GM21529 (cell line): ENCODE results near the gene WRAP73.
"Not testable (repeated sequence)": the region's sequence is repeated elsewhere in the genome, so short reads cannot be mapped to it uniquely, and the experiment has no call there.

Experiments
- ATAC-seq: cut with Tn5 transposase; IDR thresholded peaks from one replicate; pipeline ENCODE4 v1.9.1; 2021; ENCODE audit not compliant: unreplicated experiment

Gene WRAP73

DNA sequence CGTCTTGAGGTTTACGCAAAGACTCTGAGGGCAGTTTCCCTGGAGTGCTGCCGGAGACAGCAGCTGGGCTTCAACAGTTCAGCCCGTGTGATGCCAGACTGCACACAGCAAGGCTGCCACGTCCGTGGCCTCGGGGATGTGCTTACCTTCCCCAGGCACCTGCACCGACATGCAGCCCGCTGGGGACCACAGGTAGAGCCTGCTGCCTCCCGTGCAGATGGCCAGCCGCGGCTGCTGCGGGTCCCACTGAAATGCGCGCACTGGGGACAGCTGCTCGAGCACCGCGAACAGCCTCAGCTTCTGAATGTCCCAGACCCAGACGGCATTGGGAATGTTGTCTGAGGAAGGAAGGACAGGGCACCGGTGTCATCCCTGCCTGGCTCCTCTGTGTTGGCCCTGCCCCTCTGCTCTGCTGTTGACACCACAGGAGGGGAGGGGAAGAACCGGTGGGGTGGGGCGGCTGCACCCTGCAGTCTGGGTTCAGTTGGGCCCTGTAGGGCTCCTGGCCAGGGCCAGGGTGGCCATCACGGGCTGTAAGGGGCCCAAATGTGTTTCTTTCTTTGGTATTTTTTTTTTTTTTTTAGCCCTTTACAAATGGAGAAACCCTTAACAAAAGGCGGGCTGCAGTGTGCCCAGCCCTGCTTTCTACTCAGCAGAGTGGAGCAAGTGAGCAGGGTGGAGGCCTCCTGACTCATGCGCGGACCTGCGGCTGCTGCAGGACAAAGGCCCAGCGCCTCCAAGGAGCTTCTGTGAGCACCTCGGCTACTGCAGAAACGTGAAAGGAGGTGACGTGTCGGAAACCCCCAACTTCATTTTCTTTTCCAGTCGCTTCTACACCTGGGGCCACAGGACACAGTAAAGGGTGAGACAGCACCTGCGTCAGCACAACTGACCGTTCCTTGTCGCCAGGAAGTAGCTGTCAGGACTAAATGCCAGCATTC, 18.3 kb downstream of the WRAP73 start:
- ATAC-seq = no peak

DNA sequence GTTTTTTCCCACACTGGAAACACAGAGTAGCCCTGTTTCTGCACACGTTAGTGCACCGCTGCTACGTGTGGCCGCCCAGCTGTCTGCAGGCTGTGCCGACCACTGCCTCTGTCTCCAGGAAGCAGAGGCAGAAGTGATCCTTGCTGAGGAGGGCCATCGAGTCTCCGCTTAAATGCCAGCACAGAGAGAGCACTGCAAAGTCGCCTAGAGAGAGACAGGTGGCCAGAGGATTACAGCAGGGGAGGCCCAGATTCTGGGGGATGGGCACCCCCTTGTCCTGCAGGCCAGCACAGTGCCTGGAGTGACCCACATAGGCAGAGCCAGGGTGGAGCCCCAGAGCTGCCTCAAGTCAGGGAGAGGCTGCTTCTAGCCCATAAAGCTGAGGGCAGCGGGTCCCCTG, 19.0 kb downstream of the WRAP73 start:
- ATAC-seq = no peak

DNA sequence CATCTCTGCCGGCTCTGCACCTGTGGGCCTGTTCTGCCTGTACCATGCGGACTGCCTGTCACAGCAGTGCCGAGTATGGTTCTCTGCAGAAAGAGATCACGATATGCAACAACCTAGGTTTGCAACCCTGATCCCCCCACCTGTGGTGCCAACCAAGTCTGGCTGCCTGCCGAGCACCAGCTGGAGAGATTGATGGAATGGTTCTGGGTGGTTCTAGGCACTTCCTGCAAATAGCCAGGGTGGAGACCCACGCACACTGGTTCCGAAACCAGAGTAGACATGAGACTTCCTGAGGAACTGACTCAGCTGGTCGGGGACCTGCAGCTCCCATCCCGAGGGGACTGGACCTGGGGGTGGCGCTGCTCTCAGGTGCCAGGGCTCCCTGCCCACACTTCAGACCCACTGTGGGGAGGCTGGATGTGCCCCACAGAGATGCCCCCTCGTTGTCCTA, 19.7 kb downstream of the WRAP73 start:
- ATAC-seq = no peak

DNA sequence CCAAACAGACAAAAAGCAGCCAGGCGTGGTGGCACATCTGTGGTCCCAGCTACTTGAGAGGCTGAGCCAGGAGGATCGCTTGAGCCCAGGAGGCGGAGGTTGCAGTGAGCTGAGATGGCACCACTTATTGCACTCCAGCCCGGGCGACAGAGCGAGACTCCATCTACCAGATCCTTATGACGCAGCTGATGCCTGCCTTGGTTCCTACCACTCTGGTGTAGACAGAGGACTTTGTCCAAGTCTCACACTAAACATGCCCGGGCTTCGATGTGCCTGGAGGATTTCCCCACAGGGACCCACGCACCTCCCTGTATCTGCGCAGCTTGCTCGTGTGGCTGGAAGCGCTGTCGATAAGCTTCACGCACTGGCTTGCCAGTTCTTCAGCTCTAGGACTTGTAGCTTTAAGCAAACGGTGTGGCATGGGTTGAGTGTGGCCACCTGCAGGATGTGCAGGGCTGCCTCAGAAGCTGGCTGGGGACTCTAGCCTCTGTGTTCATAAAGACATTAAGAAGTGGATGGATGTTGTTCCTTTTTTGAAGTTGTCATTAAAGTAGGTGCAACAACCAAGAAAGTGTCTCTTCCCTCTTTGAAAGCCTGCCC, 20.2 kb downstream of the WRAP73 start:
- no peak for ATAC-seq

DNA sequence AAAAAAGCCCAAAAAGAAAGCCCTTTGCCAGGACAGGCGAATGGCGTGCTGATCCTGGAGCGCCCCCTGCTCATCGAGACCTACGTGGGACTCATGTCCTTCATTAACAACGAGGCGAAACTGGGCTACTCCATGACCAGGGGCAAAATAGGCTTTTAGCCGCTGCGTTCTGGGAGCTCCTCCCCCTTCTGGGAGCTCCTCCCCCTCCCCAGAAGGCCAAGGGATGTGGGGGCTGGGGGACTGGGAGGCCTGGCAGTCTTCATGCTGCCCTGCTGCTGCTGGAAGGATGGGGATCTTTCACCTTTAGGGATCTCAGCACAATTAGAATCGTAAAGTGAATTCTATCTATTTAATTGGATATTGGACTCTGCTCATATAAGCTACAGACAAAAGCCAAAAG, 21.5 kb downstream of the WRAP73 start:
- ATAC-seq = no peak

DNA sequence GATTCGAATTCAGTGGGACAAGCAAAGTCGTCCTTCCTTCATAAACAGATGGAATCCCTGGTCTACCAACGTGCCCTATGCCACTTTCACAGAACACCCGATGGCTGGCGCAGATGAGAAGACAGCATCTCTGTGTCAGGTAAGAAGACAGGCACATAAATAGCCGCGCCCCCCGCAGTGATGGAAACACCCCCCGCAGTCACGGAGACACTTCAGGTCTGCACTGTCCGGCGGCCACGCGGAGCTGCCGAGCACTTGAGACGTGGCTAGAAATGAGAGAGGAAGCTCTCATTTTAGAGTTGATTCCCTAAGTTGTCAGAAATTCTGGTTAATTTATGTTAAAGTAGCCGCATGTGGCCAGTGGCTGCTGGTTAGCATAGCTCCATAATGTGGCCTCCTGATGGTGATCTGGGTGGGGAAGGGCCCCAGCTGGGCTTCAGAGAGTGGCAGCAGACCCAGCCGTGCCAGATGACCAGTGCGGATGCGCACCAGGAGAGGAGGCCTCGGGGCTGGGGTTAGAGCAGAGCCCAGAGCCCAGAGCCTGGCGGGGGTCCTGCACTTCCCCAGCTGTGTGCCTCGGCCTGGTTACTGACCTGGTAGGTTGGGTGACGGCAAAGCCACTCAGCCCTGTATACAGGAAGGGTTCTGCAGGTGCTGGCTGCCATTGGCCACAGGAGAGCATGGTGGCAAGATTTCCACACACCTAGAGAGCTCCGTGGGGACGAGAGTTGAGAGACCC, 22.2 kb downstream of the WRAP73 start:
- no peak for ATAC-seq

DNA sequence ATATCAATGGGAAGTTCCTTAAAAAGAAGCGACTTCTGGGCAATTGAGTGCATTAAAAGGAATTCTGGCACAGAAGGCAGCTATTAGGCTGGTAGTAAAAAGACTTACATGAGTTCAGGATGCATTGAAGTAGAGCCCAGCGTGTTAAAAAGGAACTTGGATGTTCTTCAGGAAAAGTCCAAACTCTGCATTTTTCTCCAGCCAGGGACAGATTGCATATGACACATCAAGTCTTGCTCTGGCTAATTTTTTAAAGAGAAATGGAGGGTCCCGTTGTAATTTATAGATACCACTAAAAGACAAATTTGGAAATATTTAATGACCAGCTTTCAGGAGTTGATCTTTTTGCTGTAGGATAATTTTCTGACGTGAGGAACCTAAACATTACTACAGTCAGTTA, 23.9 kb downstream of the WRAP73 start:
- no peak for ATAC-seq

DNA sequence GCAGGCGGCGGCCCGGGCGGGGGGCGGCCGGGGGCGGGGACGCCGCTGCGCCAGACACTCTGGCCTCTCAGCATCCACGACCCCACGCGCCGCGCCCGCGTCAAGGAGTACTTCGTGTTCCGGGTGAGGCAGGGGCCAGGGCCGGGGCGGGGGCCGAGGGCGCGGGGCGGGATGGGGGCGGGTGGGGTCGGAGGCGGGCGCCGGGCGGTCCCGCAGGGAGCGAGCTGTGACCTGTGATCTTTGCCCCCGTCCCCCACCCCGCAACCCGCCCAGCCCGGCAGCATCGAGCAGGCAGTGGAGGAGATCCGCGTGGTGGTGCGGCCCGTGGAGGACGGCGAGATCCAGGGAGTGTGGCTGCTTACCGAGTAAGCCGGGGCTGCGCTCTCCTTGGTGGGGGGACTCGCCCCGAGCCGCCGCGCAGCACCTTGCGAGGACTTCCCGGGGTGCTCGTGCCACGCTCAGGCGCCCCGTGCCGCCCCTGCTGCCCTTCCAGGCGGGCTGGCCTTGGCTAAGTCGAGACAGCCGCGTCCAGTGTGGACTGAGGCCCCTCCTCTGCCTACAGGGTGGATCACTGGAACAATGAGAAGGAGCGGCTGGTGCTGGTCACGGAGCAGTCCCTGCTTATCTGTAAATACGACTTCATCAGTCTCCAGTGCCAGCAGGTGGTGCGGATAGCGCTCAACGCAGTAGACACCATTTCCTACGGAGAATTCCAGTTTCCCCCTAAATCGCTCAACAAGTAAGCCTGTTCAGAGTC, 24.6 kb downstream of the WRAP73 start:
- ATAC-seq = peak; percentile 11

DNA sequence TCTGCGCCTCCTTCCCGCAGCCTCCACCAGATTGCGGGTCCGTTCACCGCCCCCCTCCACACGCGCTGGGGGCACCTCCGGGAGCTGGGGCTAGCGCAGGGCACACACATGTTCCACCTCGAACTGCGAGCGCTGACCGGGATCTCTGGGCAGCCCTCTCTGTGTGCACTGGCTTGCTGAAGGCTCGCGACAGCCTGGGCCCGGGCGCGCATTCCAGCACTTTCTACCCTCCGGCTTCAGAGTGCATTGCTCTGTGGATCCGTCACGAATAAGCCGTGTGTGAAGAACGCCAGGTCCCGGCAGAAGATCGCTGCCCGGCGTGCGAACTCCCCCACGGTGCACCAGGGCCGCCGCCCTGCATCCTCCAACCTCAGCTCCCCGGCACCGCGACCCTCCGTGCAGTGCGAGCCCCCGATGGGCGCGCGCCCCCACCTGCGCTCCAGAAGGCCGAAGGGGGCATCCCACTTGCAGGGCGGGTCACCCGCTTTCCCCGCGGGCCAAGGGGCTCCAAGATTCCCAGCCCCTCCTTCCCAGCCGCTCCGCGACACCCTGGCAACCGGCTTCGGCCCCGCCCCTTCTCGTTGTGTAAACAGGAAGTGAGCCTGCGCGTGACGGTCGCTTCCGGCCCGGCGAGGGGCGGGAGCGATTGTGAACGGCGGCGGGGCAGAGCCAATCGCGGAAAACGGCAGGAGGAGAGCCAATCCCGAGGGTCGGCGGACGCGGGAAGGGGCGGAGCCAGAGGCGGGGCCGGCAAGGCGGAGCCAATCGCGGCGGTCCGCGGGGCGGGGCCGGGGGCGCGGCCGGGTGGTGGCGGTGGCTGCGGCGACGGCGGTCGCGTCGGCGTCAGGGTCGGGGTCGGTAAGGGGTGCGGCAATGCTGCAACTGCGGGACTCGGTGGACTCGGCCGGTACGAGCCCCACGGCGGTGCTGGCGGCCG, 25.4 kb downstream of the WRAP73 start, which contains the start of gene TPRG1L:
Gene TPRG1L, plus strand, starts transcription at position 816 of the 937 bp plus-strand sequence. Its CDS starts 58 bp downstream, at position 874.
- ATAC-seq = peak; percentile 94

DNA sequence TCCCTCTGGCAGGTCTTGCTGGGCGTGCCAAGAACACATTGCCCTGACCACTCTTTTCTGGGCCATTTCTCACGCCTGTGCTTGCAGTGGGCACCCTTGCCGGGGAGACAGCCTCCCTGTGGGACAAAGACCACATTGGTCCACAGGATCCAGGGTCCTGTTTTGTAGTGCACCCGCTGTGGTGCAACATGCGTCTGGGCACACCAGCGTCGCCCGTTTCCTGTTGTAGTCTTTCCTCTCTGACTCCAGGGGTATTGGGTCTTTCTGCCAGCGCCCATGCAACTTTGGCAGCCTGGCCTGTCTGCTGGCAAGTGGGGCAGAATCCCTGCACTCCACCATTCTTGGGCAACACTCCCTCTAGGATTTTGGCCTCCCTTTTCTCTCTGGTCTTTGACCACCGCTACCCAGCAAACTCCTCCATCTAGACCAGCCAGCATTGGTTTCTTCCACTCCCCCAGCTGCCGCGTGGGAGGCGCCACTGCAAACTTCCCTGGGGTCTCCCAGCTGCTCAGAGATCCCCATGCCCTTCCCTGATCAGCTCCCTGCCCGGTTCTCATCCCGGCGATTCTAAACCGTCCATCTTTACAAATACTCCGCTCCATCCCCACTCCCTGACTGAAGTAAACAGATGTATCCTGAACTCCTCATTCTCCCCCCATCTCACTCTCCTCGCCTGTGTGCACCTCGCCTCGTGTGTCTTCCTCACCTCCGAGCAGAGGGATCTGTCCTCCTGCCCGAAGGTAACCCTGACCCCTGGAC, 26.3 kb downstream of the WRAP73 start:
- ATAC-seq = no peak

DNA sequence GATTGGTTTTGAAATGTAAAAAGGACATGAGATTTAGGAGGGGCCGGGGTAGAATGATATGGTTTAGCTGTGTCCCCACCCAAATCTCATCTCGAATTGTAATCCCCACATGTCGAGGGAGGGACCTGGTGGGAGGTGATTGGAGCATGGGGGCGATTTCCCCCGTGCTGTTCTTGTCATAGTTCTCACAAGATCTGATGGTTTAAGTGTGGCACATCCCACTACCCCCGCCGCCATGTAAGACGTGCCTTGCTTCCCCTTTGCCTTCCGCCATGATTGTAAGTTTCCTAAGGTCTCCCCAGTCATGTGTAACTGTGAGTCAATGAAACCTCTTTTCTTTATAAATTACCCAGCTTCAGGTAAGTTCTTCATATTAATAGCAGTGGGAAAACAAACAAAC, 27.8 kb downstream of the WRAP73 start:
- ATAC-seq = not testable (repeated sequence)

DNA sequence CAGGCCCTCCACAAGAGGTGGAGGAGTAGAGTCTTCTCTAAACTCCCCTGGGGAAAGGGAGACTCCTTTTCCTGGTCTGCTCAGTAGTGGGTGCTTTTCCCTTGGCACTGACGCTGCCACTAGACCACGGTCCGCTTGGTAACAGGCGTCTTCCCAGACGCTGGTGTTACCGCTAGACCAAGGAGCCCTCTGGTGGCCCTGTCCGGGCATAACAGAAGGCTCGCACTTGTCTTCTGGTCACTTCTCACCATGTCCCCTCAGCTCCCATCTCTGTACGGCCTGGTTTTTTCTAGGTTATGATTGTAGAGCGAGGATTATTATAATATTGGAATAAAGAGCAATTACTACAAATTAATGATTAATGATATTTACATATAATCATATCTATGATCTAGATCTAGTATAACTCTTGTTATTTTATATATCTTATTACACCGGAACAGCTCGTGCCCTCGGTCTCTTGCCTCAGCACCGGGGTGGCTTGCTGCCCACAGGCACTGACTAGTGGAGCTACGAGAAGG, 28.7 kb downstream of the WRAP73 start:
- ATAC-seq = not testable (repeated sequence)

DNA sequence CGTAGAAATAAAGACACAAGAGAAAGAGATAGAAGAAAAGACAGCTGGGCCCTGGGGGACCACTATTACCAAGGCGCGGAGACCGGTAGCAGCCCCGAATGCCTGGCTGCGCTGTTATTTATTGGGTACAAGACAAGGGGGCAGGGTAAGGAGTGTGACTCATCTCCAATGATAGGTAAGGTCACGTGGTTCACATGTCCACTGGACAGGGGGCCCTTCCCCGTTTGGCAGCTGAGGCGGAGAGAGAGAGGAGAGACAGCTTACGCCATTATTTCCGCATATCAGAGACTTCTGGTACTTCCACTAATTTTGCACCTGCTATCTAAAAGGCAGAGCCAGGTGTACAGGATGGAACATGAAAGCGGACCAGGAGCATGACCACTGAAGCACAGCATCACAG, 29.2 kb downstream of the WRAP73 start:
- ATAC-seq = no peak

DNA sequence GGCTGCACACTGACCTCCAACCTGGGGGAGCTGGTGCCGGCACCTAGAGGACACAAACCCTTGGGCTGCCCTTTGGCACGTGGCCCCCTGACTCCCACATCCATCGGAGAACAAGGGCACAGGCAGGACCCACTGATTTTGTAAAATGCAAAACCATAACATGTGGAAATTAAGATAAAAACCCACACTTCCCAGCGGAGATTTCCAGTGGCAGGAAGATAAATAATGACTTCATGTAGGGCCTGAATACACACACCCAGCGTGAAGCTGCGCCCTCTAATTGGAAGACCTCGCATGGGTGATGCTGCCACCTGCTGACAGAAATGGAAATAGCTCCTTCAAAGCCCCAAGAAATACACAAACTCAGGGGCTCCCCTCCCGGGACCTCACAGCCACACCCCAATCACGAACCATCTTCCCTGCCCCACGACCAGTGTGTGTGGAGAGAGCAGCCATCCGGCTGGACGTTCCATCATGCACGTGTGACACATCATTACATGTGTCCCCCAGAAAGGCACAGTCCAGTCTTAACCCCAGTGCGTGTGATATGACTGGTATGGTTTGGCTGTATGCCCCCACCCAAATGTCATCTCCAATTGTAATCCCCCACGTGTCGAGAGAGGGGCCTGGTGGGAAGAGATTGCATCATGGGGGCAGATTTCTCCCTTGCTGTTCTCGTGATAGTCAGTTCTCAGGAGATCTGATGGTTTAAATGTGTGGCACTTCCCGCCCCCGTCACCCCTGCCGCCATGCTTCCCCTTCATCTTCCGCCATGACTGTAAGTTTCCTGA, 30.8 kb downstream of the WRAP73 start:
- ATAC-seq = peak; percentile 73

DNA sequence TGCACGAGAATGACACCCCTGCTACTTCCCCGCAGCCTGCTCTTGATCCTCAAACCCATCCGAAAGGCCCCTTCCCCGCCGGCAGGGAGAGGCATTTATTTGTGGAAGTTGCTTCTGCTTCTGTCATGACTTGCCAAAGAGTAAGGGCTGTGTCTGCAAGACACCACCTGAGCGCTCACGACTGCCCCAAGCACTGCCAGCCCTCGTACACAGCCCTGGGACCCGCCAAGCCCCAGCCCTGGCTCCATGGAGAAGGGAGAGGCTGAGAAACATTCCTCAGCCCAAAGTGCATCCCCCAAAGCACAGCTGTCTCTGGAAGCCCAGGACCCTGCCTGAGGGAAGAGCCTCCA, 31.4 kb downstream of the WRAP73 start:
- ATAC-seq = no peak

DNA sequence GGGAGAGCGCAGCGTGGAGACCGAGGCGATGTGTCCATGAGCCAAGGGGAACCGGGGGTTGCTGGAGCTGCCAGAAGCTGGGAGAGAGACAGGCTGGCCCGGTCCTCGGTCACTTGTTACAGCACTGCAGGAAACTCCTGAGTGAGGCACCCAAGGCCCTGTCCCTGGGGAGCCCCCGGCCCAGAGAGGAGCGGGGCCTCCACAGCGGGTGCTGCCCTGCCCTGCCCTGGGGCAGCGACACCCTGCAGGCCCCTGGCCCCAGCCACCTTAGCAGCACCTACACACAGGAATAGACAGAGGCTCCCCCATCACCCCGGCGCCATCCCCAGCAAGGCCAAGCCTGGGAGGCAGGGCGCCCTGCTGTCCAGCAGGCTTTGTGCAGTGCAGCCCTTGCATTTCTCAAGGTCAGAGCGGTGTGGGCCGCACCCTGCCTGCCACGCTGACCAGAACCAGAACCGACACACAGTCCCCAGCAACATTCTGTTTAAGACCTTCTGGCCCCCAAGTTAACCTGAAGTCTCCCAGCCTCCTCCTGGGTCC, 32.0 kb downstream of the WRAP73 start:
- no peak for ATAC-seq

DNA sequence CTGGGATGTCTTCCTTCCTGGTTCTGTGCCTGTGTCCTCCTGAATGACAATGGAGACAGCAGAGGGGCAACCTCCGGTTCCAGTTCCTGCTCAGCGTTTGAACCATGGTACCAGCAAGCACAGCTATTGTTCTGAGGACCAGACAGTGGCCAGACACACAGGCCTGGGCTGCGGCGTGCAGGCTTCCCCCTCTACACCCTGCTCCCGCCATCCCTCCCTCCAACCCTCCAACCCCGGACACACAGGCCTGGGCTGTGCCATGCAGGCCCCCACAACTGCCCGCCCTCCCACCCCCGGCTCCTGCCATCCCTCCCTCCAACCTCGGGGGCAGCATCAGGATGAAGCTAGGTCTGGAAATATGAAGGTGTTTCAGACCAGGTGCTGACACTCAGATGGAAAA, 33.0 kb downstream of the WRAP73 start:
- ATAC-seq = no peak
